Measurements from ENCODE around the gene CCDC200.
"Not testable (repeated sequence)": the region's sequence is repeated elsewhere in the genome, so short reads cannot be mapped to it uniquely, and the experiment has no call there.

The CCDC200 gene

DNA sequence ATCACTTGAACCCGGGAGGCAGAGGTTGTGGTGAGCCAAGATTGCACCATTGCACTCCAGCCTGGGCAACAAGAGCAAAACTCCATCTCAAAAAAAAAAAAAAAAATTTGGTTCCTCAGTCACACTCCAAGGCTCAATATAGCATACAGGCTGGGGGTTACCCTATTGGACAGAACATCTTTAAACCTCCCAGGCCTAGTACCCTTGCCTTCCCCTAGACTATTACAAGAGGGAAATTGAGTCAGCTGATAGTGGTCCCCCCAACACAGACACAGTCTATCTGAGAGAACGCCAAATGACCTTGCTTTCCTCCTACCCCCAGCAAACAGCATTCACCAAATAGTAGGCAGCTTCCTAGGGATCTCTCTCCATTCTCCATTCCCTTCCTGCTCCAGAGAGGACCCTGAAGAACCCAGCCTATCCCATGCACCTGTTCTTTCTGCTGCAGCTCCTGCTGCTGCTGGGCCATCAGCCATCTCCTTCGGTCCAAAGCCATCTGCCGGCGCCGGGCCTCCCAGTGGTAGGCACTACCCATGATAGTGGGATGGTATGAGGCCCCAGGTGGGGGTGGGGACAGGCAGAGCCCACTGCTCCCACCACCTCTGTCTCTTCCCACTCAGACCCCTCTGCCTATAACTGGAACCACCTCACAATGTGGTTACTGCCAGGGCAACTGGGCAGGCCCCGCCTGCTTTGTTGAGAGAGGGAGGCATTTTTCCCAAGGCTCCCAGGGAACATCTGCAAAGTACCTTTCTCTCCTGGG lies at the start of gene CCDC200:
CCDC200 (minus strand) TSS at position 604 of the 763 bp plus-strand sequence; CDS start at position 535, 69 bp downstream.
- DNase-seq, result not testable (repeated sequence)

DNA sequence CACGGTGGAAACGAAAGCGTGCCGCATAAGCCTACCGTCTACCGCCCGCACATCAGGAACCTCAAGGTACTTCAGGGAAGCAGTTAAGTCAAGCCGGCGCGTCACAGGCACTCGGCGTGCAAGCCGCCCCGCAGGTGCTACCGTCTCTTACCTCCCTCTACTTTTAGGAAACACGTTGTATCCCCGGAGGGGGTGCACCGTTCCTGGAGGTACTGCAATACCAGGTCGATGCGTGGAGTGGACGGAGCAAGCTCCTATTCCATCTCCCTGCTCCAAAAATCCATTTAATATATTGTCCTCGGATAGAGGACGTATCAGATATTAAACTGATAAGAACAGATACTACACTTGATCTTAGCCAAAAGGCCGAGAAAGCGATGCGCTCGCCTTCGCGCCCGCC lies 44.5 kb upstream of the CCDC200 start:
- not testable (repeated sequence) for DNase-seq

DNA sequence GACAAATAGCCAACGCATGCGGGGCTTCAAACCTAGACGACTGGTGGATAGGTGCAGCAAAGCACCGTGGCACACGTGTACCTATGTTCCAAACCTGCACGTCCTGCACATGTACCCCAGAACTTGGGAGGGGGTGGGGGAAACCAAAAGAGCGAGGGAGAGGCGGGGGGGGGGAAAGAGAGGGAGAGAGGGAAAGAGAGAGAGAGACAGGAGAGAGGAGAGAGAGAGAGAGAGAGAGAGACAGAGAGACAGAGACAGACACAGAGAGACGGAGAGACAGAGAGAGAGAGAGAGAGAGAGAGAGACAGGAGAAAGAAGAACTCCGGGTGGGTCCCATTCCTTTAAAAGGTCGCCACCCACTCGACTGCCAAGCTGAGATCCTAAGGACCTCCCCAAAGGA lies 44.1 kb upstream of the CCDC200 start:
- not testable (repeated sequence) for DNase-seq

DNA sequence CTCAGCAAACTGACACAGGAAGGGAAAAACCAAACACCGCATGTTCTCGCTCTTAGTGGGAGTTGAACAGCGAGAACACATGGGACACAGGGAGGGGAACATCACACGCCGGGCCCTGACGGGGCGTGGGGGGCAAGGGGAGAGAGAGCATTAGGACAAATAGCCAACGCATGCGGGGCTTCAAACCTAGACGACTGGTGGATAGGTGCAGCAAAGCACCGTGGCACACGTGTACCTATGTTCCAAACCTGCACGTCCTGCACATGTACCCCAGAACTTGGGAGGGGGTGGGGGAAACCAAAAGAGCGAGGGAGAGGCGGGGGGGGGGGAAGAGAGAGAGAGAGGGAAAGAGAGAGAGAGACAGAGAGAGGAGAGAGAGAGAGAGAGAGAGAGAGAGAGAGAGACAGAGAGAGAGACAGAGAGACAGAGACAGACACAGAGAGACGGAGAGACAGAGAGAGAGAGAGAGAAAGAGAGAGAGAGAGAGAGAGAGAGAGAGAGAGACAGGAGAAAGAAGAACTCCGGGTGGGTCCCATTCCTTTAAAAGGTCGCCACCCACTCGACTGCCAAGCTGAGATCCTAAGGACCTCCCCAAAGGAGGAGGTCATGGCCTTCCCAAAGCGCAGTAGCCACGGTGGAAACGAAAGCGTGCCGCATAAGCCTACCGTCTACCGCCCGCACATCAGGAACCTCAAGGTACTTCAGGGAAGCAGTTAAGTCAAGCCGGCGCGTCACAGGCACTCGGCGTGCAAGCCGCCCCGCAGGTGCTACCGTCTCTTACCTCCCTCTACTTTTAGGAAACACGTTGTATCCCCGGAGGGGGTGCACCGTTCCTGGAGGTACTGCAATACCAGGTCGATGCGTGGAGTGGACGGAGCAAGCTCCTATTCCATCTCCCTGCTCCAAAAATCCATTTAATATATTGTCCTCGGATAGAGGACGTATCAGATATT lies 42.4 kb upstream of the CCDC200 start:
- DNase-seq, result not testable (repeated sequence)

DNA sequence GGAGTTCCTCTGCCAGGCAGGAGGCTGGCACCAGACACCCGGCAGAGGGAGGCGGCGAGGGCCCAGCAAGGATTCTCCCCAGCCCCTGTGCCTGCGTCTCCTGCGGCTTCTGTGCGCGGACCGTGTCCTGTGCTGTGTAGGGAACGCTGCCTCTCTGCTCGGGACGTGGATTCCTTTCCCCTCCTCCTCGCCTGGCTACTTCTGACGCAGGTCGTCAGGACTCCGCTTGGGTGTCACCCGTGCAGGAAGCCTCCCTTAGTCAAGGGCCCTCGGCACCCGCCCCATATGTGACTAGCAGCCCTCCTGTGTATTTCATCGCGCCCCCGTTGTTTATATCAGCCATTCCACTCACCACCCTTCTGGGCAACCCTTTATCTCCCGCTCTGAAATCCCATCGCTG lies 18.0 kb upstream of the CCDC200 start:
- DNase-seq, result not testable (repeated sequence)

DNA sequence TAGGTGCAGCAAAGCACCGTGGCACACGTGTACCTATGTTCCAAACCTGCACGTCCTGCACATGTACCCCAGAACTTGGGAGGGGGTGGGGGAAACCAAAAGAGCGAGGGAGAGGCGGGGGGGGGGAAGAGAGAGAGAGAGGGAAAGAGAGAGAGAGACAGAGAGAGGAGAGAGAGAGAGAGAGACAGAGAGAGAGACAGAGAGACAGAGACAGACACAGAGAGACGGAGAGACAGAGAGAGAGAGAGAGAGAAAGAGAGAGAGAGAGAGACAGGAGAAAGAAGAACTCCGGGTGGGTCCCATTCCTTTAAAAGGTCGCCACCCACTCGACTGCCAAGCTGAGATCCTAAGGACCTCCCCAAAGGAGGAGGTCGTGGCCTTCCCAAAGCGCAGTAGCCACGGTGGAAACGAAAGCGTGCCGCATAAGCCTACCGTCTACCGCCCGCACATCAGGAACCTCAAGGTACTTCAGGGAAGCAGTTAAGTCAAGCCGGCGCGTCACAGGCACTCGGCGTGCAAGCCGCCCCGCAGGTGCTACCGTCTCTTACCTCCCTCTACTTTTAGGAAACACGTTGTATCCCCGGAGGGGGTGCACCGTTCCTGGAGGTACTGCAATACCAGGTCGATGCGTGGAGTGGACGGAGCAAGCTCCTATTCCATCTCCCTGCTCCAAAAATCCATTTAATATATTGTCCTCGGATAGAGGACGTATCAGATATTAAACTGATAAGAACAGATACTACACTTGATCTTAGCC lies 12.4 kb upstream of the CCDC200 start:
- DNase-seq, result not testable (repeated sequence)

DNA sequence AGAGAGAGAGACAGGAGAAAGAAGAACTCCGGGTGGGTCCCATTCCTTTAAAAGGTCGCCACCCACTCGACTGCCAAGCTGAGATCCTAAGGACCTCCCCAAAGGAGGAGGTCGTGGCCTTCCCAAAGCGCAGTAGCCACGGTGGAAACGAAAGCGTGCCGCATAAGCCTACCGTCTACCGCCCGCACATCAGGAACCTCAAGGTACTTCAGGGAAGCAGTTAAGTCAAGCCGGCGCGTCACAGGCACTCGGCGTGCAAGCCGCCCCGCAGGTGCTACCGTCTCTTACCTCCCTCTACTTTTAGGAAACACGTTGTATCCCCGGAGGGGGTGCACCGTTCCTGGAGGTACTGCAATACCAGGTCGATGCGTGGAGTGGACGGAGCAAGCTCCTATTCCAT lies 11.2 kb upstream of the CCDC200 start:
- not testable (repeated sequence) for DNase-seq

DNA sequence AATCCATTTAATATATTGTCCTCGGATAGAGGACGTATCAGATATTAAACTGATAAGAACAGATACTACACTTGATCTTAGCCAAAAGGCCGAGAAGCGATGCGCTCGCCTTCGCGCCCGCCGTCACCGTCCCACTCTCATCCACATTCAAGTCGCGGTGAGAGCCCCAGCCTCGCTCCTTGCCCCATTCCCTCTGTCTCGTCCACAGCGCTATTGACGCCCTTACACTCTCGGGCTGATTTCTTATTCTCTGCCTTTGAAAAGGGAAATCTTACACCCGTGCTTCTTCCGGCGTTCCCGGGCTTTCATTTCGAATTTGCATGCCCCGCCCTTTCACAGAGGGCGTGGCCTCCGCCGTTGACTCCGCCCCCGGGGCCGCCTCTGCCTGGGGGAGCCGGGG lies 5.5 kb upstream of the CCDC200 start, which contains the start of gene RNU2-1:
RNU2-1 (minus strand) TSS at position 101 of the 400 bp plus-strand sequence.
- not testable (repeated sequence) for DNase-seq

DNA sequence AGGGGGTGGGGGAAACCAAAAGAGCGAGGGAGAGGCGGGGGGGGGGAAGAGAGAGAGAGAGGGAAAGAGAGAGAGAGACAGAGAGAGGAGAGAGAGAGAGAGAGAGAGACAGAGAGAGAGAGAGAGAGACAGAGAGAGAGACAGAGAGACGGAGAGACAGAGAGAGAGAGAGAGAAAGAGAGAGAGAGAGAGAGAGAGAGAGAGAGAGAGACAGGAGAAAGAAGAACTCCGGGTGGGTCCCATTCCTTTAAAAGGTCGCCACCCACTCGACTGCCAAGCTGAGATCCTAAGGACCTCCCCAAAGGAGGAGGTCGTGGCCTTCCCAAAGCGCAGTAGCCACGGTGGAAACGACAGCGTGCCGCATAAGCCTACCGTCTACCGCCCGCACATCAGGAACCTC lies 4.8 kb upstream of the CCDC200 start:
- not testable (repeated sequence) for DNase-seq

DNA sequence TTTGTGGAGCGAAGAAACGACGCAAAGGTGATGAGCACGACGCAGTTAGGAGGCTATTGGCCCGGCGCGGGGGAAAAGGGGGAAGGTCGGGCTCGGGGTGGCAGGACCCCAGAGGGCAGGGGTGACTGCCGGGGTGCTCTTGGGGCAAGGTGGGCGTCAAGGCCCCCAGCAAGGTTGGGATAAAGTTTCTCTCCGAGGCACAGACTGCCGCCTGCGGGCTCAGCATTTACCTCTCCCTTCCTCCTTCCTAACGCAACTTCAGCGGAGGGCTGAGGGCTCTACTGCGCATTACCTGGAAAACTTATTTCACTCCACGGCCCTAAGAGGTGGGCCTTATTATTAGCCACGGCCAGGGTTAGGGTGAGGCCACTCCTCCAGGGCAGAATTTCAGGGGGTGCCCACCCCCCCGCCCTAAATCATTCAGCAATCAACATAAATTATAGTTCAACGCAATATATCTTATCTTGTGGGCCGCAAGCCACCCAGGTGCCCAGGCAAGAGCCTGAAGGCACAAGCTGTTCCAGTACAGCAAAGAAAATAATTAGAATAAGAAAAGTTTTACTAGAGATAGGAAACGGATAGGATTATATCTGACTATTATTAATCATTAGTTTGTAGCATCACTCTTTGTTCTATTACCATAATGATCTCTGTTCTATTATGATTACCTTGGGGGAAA lies 3.7 kb upstream of the CCDC200 start:
- not testable (repeated sequence) for DNase-seq

DNA sequence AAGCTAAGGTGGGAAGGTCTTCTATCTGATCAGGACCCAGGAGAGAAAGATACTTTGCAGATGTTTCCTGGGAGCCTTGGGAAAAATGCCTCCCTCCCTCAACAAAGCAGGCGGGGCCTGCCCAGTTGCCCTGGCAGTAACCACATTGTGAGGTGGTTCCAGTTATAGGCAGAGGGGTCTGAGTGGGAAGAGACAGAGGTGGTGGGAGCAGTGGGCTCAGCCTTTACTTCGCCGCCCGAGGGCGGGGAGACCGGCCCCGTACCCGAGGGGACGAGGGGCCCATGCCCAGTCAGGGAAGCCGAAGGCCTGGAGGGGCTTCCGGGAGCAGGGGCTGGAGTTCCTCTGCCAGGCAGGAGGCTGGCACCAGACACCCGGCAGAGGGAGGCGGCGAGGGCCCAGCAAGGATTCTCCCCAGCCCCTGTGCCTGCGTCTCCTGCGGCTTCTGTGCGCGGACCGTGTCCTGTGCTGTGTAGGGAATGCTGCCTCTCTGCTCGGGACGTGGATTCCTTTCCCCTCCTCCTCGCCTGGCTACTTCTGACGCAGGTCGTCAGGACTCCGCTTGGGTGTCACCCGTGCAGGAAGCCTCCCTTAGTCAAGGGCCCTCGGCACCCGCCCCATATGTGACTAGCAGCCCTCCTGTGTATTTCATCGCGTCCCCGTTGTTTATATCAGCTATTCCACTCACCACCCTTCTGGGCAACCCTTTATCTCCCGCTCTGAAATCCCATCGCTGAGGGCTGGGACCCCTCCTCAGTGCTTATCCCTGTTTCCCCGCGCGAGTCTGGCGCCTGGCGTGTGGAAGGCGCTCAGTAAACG lies 3.0 kb upstream of the CCDC200 start:
- not testable (repeated sequence) for DNase-seq

DNA sequence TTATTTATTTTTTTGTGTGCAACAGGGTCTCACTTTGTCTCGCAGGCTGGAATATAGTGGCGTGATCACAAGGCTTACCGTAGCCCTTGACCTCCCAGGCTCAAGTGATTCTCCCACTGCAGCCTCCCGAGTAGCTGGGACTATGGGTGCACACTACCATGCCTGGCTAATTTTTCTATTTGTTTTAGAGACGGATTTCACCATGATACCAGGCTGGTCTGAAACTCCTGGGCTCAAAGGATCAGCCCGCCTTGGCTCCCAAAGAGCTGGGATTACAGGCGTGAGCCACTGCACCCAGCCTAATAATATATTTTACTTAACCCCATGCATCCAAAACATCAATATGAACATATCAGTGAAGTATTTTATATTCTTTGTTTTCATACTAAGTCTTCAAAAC lies 2.0 kb downstream of the CCDC200 start:
- DNase-seq, result no peak

DNA sequence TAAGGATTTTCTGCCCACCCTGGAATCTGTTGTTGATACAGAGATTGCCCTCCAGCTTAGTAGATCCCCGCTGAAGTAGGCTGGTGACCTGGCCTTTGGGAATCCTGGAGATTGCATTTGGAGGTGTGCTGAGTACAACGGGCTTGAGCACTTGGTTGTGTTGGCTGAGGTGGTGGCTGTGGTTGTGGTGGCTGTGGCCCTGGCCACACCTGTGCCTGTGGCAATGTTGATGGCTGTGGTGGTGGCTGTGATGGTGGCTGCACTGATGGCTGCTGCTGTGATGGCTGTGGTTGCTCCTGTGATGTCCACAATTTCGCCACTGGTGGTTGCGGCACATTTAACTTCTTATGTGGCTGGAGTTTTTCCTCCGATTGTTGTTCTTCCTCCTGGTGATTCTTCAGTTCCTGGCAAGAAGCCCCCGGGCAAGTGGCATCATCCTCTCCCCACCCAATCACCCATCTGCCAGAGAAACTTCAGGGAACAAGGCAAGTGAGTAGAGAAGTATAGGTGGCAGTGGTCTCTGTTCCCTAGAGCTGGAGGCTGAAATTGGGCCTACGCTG lies 4.2 kb downstream of the CCDC200 start:
- DNase-seq, result no peak

DNA sequence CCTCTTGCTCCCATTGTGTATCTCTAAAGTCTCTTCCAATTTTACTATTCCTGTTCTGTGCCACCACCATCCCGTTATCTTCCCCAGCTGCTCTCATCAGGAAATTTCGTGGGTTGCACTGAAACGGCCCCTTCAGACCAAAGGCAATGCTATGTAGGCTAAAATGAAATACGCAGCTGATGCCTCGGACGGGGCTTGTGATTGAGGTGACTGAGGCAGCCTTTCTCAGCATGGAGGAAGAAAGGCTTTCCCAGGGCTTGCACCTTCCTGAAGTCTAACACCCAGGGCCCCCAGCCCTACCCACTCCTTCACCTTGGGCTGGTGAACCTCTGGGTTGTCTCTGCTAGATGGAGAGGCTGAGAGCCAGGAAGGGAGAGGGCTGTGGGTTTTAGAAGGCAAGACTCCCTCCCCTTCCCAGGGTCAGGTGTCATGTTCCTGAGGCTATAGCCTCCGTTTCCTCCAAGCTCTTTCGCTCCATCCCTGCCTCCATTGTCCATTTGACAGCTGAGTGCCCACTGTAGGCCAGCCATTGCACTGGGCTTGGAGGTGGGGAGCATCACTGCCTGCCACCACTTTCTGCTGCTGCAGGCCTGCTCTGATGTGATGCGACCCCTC lies 7.8 kb downstream of the CCDC200 start:
- DNase-seq, result no peak

DNA sequence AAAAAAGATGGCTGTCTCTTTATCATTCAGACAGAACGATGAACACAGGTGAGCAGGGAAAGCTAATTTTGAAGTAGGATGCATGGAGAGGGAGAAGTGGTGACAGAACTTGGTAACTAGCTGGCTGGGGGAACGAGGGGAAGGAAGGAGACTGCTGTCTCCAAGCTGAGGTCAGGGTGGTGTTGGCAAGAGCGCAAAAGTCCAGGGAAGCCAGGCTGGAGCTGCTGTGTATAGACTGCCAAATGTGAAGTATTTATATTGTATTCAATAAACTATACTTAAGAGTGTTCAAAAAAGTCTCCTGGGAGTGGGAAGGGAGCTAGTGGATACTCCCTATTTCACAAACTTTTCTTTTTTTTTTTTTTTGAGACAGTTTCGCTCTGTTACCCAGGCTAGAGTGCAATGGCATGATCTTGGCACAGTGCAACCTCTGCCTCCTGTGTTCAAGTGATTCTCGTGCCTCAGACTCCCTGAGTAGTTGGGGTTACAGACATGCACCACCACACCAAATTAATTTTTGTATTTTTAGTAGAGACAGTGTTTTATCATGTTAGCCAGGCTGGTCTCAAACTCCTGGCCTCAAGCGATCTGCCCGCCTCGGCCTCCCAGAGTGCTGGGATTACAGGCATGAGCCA lies 8.6 kb downstream of the CCDC200 start:
- no peak for DNase-seq

DNA sequence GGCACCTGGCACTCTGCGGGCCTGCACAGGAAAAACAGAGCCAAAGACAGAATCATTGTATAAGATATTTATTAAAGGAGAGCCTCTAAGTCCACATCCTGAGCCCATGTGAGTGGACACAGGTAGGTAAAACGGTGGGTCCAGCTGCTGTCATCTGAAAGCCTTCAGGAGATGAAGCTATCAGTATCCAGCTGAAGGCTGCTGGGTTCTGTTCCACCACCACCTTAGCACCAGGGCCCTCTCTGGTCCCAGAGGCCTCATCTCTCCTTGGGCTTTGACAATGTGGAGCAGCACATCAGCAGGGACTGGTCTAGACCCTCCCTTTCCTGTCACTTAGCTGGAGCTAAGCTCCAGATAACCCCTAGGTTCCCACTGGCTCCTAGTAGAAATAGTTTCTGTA lies 9.4 kb downstream of the CCDC200 start:
- DNase-seq, result no peak

DNA sequence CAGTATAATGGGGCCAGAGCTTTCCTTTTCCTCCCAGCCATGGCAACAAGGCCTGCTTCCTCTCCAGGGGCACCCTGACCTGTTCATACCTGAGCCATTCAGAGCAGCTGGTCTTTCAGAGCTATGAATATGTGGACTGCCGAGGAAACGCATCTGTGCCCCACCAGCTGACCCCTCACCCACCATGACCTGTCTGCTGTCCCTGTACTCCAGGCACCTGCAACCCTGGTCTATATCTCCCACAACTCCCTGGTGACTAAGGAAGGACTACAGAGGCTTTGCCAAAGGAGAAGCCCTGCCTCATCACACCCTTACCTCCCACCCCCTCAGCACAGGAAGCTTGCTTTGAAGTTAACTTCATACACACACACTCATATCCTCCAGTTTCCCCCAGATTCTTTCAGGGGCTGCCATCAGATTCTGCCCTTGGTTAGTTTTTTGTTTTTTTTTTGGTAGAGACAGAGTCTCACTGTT lies 10.8 kb downstream of the CCDC200 start:
- DNase-seq, result no peak

DNA sequence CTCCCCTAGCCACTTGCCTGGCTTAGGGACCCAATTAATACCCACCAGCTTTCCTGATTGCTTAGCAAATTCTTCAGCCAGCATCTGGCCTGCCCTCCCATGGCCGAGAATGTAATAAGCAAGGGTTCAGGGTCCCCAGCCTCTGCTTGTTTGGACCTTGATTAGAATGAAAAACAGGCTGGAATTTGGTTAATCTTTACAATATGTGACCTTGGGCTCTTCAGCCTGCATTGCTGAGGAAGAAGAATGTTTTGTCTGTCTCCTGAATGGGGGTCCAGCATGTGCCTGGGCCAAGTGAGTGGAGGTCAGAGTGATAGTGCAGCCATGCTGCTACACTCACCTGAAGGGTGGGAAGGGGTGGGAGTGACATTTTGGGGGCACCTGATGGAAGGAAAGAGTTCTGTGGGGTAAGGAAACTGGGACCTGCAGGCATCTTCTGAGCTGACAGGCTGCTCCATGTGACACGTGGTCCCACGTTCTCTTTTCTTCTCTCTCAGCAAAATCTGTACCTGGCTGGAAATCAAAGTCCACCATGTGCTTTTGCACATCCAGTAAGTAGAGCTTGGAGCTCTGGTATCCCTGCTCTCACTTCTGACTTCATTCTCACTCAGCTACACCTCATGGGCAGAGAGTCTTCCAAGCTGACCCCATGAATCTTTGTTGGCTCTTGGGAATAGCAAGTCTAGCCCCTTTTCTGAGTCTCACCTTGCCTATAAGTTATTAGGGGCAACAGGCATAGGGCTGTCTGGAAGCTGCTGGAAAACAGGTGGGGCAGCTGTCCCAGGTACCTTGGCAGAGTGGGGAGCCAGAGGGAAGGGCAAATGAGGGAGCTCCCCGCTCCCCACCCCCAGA lies 11.4 kb downstream of the CCDC200 start:
- DNase-seq, result no peak

DNA sequence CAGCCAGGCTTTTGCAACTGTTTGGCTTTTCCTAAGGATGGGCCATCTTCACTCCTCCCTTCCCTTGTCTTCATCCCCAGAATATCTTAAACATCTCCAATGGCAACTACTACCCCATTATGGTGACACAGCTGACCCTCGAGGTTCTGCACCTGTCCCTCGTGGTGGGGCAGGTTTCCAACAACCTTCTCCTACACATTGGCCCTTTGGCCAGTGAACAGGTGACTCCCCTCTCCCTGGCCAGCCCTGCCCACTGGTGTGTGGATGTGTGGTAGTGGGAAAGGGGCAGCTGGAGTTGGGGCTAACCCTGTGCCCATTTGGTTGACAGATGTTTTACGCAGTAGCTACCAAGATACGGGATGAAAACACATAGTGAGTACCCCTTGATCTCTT lies 12.1 kb downstream of the CCDC200 start:
- no peak for DNase-seq

Data from NCI-H146 (cell line).